HG02943 (cell line): ENCODE measurements around the gene POMGNT1.

Experiments used
- ATAC-seq: cut with Tn5 transposase; IDR thresholded peaks from one replicate; pipeline ENCODE4 v1.9.1; 2021; ENCODE audit warnings: mild to moderate bottlenecking, low read depth, moderate library complexity; ENCODE audit not compliant: unreplicated experiment

Gene POMGNT1

GRCh38 chr1:46183926-46184557, 14.2 kb downstream of the POMGNT1 start:
- ATAC-seq = no peak

GRCh38 chr1:46183079-46183847, 15.0 kb downstream of the POMGNT1 start:
- ATAC-seq = no peak

GRCh38 chr1:46181343-46182260, 16.6 kb downstream of the POMGNT1 start:
- no peak for ATAC-seq

GRCh38 chr1:46180082-46180616, 18.1 kb downstream of the POMGNT1 start:
- no peak for ATAC-seq

- ATAC-seq = no peak
Observed at GRCh38 chr1:46179138-46180081, 18.8 kb downstream of the POMGNT1 start.

- no peak for ATAC-seq
Observed at GRCh38 chr1:46176211-46176865, 21.9 kb downstream of the POMGNT1 start, which contains the start of gene P3R3URF. P3R3URF (minus strand) TSS chr1:46176488; CDS start chr1:46176471, 17 bp downstream.

GRCh38 chr1:46175243-46175642, 23.0 kb downstream of the POMGNT1 start:
- no peak for ATAC-seq

- ATAC-seq = no peak
Observed at GRCh38 chr1:46174448-46175231, 23.6 kb downstream of the POMGNT1 start, which contains the start of gene TSPAN1. TSPAN1 (plus strand) TSS chr1:46175087; CDS start chr1:46181108, 6,021 bp downstream.

- ATAC-seq = no peak
Observed at GRCh38 chr1:46173361-46173856, 24.8 kb downstream of the POMGNT1 start.

GRCh38 chr1:46172321-46172720, 25.9 kb downstream of the POMGNT1 start:
- ATAC-seq = no peak

- no peak for ATAC-seq
Observed at GRCh38 chr1:46171871-46172270, 26.4 kb downstream of the POMGNT1 start.

- no peak for ATAC-seq
Observed at GRCh38 chr1:46171351-46171750, 26.9 kb downstream of the POMGNT1 start.

- no peak for ATAC-seq
Observed at GRCh38 chr1:46169811-46170454, 28.3 kb downstream of the POMGNT1 start.

- no peak for ATAC-seq
Observed at GRCh38 chr1:46168477-46168876, 29.8 kb downstream of the POMGNT1 start.

GRCh38 chr1:46166521-46167462, 31.4 kb downstream of the POMGNT1 start:
- no peak for ATAC-seq

GRCh38 chr1:46160212-46160611, 38.0 kb downstream of the POMGNT1 start:
- ATAC-seq = no peak
